Mesodermal cell (in vitro differentiated cells): ENCODE data around the gene AK9.

Experiments
- H3K27ac ChIP-seq: 2 replicates; pipeline ENCODE4 v1.7.0; 2013; ENCODE audit warnings: mild to moderate bottlenecking, low read depth, low read length, moderate library complexity; ENCODE audit not compliant: severe bottlenecking
- H3K36me3 ChIP-seq: 2 replicates; pipeline ENCODE4 v1.7.1; 2013; ENCODE audit warnings: mild to moderate bottlenecking, low read length, moderate library complexity; ENCODE audit not compliant: control insufficient read depth, insufficient read depth
- H3K4me1 ChIP-seq: one replicate; pipeline ENCODE4 v1.7.1; 2013; ENCODE audit warnings: mild to moderate bottlenecking, low read length; ENCODE audit not compliant: insufficient read depth, control insufficient read depth, poor library complexity, severe bottlenecking
- H3K4me3 ChIP-seq: 2 replicates; pipeline ENCODE4 v1.7.0; 2013; ENCODE audit warnings: low read length, control low read depth, mild to moderate bottlenecking; ENCODE audit not compliant: insufficient read depth, poor library complexity, severe bottlenecking; ENCODE audit errors: extremely low read depth
- H3K9me3 ChIP-seq: 2 replicates; pipeline ENCODE4 v1.7.1; 2013; ENCODE audit warnings: mild to moderate bottlenecking, low read length, moderate library complexity; ENCODE audit not compliant: control insufficient read depth
- WGBS, 2 experiments: methylation state at CpG; one replicate each; pipeline ENCODE4 v1.1.5; 2013; ENCODE audit warnings: missing lambda C conversion rate in 2 of 2; ENCODE audit not compliant: insufficient coverage in 2 of 2; 5-methylcytosine and 5-hydroxymethylcytosine counted together

Gene AK9

DNA sequence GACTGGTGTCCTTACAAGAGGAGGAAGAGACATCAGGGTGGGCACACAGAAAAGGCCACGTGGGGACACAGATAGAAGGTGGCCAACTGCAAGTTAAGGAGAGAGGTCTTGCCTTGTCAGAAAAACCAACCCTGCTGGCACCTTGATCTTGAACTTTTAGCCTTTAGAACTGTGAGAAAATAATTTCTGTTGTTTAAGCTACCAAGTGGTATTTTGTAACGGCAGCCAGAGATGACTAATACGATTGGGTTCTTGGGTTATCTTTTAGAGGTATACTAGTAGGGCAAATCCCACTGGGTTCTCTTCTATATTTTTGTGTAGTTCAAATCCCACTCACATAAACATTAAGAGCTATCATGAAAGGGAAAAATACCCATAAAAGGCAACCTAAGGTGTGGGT lies 176.1 kb downstream of the AK9 start:
- H3K27ac ChIP-seq, result no peak overlapping the region
- 87% methylated on average over 3 of the region's 3 CpGs; no CpG with 5 or more reads in 1 of the 2 experiments for WGBS, 2 experiments
- peaks cover 8% of the 10 kb centered on the region for H3K9me3 ChIP-seq
- H3K36me3 ChIP-seq, result no peaks in the 10 kb centered on the region
- no peaks in the 10 kb centered on the region for H3K4me1 ChIP-seq
- no peak overlapping the region for H3K4me3 ChIP-seq

DNA sequence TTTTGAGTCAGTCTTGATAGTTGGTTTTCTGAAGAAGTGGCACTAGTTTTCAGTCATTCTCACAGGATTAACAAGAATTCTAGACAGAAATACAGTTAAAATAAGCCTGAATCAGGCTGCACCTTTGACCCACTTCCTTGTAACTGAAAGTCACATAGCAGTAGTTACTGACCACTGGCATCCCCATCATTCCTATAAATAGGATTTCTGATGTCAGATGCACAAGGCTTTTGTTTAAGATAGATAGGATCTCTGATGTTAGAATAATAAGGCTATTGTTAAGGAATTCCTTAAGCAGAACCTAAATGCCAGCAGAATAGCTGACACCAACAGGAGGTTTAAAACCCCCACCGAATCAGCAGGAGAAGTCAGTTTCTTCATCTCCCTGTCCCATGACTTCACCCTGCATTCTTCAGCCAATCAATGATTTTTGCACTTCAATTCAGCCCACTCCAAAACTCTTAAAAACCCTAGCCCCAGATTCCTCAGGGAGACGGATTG lies 177.4 kb downstream of the AK9 start:
- no peak overlapping the region for H3K4me3 ChIP-seq
- H3K27ac ChIP-seq, result peak overlapping the region; percentile 93
- H3K36me3 ChIP-seq, result no peaks in the 10 kb centered on the region
- 11 to 30% methylated on average over 1 to 2 of the region's 2 CpGs for WGBS, 2 experiments
- H3K4me1 ChIP-seq, result no peaks in the 10 kb centered on the region
- peaks cover 8% of the 10 kb centered on the region for H3K9me3 ChIP-seq

DNA sequence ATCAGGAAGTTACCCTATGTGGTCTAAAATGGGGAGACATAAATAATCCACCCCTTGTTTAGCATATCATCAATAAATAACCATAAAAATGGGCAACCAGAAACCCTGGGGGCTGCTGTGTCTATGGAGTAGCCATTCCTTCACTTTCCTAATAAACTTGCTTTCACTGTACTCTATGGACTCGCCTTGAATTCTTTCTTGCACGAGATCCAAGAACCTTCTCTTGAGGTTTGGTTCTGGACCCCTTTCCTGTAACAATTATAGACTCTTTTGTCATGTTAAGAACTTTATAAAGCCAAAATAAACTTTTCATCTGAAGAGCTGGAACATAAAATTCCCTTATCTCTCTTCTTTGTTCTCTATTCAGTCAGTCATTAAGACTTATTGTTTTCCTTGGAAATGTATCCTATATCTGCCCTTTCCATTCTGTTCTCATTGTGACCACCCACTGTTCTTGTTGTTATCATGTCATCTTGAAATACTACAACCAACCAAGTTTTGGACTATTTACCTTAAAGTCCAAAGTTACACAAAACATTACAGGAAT lies 178.7 kb downstream of the AK9 start:
- Histone ChIP-seq H3K4me1 (no peaks in the 10 kb centered on the region), H3K9me3 (peaks cover 8% of the 10 kb centered on the region), H3K27ac (no peak overlapping the region), H3K4me3 (no peak overlapping the region), H3K36me3 (no peaks in the 10 kb centered on the region)
- 94 to 100% methylated on average over 1 to 2 of the region's 2 CpGs for WGBS, 2 experiments

DNA sequence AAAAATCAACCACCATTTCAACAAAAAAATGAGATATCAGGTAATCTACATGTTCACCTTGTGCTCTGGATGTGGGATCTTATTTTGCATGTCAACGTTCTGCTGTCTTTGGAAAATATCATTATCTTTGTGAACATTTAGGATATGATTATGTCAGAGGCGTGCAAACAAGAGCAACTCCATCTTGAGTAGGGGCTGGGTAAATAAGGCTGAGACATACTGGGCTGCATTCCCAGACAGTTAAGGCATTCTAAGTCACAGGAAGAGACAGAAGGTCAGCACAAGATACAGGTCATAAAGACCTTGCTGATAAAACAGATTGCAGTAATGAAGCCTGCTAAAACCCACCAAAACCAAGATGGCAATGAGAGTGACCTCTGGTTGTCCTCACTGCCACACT lies 179.2 kb downstream of the AK9 start:
- WGBS, 2 experiments, result 85 to 86% methylated on average over 2 of the region's 2 CpGs
- Histone ChIP-seq H3K36me3 (no peaks in the 10 kb centered on the region), H3K27ac (no peak overlapping the region), H3K4me3 (no peak overlapping the region), H3K4me1 (no peaks in the 10 kb centered on the region), H3K9me3 (peaks cover 8% of the 10 kb centered on the region)

- WGBS, 2 experiments, result 70 to 100% methylated on average over 1 of the region's 1 CpG
- Histone ChIP-seq H3K27ac (no peak overlapping the region), H3K4me1 (no peaks in the 10 kb centered on the region), H3K9me3 (peaks cover 8% of the 10 kb centered on the region), H3K36me3 (no peaks in the 10 kb centered on the region), H3K4me3 (no peak overlapping the region)
Observed at GRCh38 chr6:109510358-109510757, 180.6 kb downstream of the AK9 start.

DNA sequence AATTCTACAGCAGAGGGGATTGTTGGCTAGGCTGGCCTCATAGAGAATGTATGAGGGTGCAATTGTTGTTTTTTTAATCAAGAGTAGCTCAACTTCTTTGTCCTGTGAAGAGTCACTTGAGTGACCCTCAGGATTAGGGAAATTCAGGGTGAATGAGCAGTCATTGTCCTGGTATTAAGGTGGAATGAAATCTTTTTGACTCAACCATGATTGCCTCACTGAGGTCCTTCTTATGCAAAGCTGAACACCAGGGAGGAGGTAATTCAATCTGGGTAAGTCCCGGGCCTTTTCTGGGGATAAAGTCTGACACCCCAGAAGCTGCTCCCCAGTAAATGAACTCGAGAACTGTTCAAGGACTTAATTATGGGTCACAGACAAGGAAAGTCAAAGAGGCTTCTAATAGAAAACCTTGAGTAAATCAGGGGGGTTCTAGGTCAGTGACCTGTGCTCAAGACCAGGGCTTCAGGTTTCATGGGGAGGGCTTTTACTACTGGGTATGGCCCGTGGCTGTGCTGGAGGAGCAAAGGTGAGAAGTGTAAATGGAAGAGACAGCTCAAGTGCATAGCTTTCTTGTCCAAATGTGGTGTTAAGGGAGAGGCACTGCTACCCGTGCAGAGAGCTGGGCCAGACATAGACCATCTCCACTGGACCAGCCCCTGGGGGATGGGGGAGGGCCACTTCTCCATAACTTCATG lies 182.7 kb downstream of the AK9 start:
- no peaks in the 10 kb centered on the region for H3K36me3 ChIP-seq
- H3K4me3 ChIP-seq, result no peak overlapping the region
- 61 to 64% methylated on average over 3 to 4 of the region's 4 CpGs for WGBS, 2 experiments
- H3K27ac ChIP-seq, result no peak overlapping the region
- H3K4me1 ChIP-seq, result no peaks in the 10 kb centered on the region
- peaks cover 8% of the 10 kb centered on the region for H3K9me3 ChIP-seq

DNA sequence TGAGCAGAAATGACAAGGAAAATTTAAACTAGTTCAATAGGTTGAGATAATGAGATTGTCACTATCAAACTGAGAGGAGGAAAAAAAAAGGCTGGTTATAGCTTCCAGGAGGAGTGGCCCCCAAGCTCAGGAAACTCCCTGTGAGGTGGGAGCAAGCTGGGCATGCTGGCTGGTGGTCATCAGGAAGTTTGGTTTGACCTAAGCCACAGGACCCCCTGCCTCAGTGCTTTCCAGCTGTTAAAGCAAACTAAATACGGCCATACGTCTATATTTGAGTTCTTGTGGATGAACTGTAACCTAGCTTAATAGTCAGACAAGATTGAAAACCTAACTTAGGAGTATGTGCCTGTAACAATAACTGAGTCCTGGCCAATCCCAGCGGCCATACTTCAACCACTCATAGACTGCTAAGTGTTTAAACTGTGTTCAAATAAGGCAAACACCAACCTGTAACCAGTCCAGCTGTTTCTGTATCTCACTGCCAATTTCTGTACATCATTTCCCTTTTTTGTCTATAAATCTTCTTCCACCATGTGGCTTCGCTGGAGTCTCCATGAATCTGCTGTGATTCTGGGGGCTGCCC lies 183.4 kb downstream of the AK9 start:
- Histone ChIP-seq H3K36me3 (no peaks in the 10 kb centered on the region), H3K4me1 (no peaks in the 10 kb centered on the region), H3K9me3 (peaks cover 8% of the 10 kb centered on the region), H3K27ac (no peak overlapping the region), H3K4me3 (no peak overlapping the region)
- 81 to 88% methylated on average over 3 to 4 of the region's 4 CpGs for WGBS, 2 experiments

GRCh38 chr6:109506841-109507240 lies 184.2 kb downstream of the AK9 start:
- no peaks in the 10 kb centered on the region for H3K4me1 ChIP-seq
- peaks cover 8% of the 10 kb centered on the region for H3K9me3 ChIP-seq
- no peak overlapping the region for H3K27ac ChIP-seq
- H3K36me3 ChIP-seq, result no peaks in the 10 kb centered on the region
- WGBS, 2 experiments, result 100% methylated on average over 1 of the region's 2 CpGs
- H3K4me3 ChIP-seq, result no peak overlapping the region

GRCh38 chr6:109506314-109506713 lies 184.7 kb downstream of the AK9 start:
- H3K4me1 ChIP-seq, result no peaks in the 10 kb centered on the region
- no peak overlapping the region for H3K4me3 ChIP-seq
- H3K9me3 ChIP-seq, result peaks cover 4% of the 10 kb centered on the region
- no peaks in the 10 kb centered on the region for H3K36me3 ChIP-seq
- H3K27ac ChIP-seq, result no peak overlapping the region
- WGBS, 2 experiments, result no CpG with 5 or more reads among the region's 2 CpGs

DNA sequence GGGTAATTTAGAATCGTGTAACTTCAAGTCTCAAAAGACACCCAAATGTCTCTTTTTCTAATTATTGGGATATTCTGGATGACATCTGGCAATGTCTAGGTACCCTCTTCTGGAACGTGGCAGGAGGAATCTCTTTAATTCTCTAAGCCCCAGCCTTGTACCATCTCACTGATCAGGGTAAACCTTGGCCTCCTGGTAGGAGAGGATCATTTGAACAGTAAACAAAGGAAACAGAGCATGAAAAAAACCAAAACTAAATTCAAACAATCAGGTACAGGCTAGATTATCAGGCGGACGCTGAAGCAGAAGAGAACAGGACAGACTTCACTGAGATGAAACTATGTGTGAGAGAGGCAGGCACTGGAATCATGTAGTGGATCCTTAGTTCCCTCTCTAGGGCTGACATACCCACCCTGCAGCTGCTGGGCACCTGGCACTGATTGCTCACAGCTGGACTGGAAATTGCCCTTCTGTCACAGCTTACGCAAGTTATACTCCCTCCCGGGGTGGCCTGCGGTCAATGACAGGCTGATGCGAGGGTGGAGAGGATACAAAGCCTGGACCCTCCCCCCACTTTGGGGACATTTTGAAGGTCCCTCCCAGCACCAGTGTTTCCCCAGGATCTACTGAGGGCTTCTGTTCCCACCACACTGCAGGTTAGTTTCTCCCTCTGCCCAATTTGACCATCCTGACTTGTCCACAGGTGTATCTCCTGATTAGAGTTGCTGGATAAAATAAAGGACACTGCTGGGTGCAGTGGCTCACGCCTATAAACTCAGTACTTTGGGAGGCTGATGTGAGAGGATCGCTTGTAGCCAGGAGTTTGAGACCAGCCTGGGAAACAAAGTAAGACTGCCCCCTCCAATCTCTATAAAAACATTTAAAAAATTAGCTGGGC lies 187.4 kb downstream of the AK9 start:
- 90 to 91% methylated on average over 7 to 8 of the region's 10 CpGs for WGBS, 2 experiments
- no peaks in the 10 kb centered on the region for H3K36me3 ChIP-seq
- H3K4me1 ChIP-seq, result no peaks in the 10 kb centered on the region
- no peaks in the 10 kb centered on the region for H3K9me3 ChIP-seq
- H3K4me3 ChIP-seq, result no peak overlapping the region
- H3K27ac ChIP-seq, result no peak overlapping the region
